ENCODE data around the gene HNRNPA1L2.

GRCh38 chr13:52686376-52686775, 44.1 kb downstream of the HNRNPA1L2 start:
- TF ChIP-seq CTCF (tag by site-specific recombination; IDR thresholded peaks at IDR 0.05) (no peak), YY1 (tag by site-specific recombination; IDR thresholded peaks at IDR 0.05) (no peak), SETDB1 (IDR thresholded peaks at IDR 0.05; ENCODE audit: insufficient read length, low read length) (no peak), ZBTB8A (tag by site-specific recombination; IDR thresholded peaks at IDR 0.05) (no peak), ZSCAN30 (tag by site-specific recombination; IDR thresholded peaks at IDR 0.05) (no peak), KLF9 (tag by site-specific recombination; IDR thresholded peaks at IDR 0.05; ENCODE audit: low read depth) (no peak), ZEB2 (tag by site-specific recombination; IDR thresholded peaks at IDR 0.05) (no peak)
